K562 (cell line): Measurements from ENCODE around the gene ARL10. TPM values are rescaled to one million over a fixed set of nuclear protein-coding genes. Genes with fewer than 3 reads are reported as not detected.

ENCODE experiments used
- ARID1B ChIP-seq: fragments of 450-650 bp; IDR thresholded peaks from 2 replicates; pipeline ENCODE4 v1.6.1; 2016; ENCODE audit warnings: antibody characterized with exemption, mild to moderate bottlenecking, inconsistent platforms
- CEBPG ChIP-seq, 3 experiments: fragments of 200-800 bp in 1 of 3; sonication (Bioruptor generic) in 1 of 3; sonication (generic) in 1 of 3; formaldehyde crosslinking in 1 of 3; IDR thresholded peaks in 2 of 3; conservative IDR thresholded peaks in 1 of 3; 2 replicates each; pipeline versions ENCODE4 v1.6.1 to v1.8.0; 2016 to 2022; ENCODE audit warnings: missing compliant biosample characterization in 2 of 3, missing genetic modification characterization in 2 of 3, mild to moderate bottlenecking in 1 of 3, missing genetic modification reagents in 1 of 3
- CREM ChIP-seq: IDR thresholded peaks from 2 replicates; pipeline ENCODE4 v1.6.1; 2014; ENCODE audit warnings: antibody characterized with exemption, low read depth
- E2F3 ChIP-seq: fragments of 250-450 bp; sonication (Bioruptor Pico); IDR thresholded peaks from 2 replicates; pipeline ENCODE4 v1.4.0; 2020; ENCODE audit warnings: mild to moderate bottlenecking
- FOXK1 ChIP-seq: sonication (generic); formaldehyde crosslinking; IDR thresholded peaks from 2 replicates; pipeline ENCODE4 v1.8.0; 2022; ENCODE audit warnings: missing genetic modification reagents, mild to moderate bottlenecking, borderline replicate concordance
- KDM1A ChIP-seq, 2 experiments: fragments of 450-650 bp; IDR thresholded peaks; 2 replicates each; pipeline ENCODE4 v1.6.1; 2016; ENCODE audit warnings: mild to moderate bottlenecking in 2 of 2
- KDM4B ChIP-seq, 2 experiments: fragments of 450-650 bp in 1 of 2; sonication (generic) in 1 of 2; IDR thresholded peaks; 2 replicates each; pipeline ENCODE4 v1.6.1; 2016 to 2017; ENCODE audit warnings: borderline replicate concordance in 2 of 2, antibody characterized with exemption in 1 of 2, low read depth in 1 of 2, mild to moderate bottlenecking in 1 of 2
- LARP7 ChIP-seq: fragments of 450-650 bp; IDR thresholded peaks from 2 replicates; pipeline ENCODE4 v1.6.1; 2016
- NCOA6 ChIP-seq: fragments of 450-650 bp; IDR thresholded peaks from 2 replicates; pipeline ENCODE4 v1.6.1; 2017; ENCODE audit warnings: mild to moderate bottlenecking
- NR4A1 ChIP-seq, 2 experiments: fragments of 250-450 bp in 1 of 2; fragments of 450-650 bp in 1 of 2; sonication (Bioruptor Pico) in 1 of 2; IDR thresholded peaks; 2 replicates each; pipeline versions ENCODE4 v1.4.0 to v1.6.1; 2016 to 2020; ENCODE audit warnings: mild to moderate bottlenecking in 2 of 2, missing compliant biosample characterization in 1 of 2, missing genetic modification characterization in 1 of 2, moderate library complexity in 1 of 2
- PCBP2 ChIP-seq: fragments of 200-400 bp; formaldehyde crosslinking; IDR thresholded peaks from 2 replicates; pipeline ENCODE4 v1.6.1; 2018; ENCODE audit warnings: low read length, low read depth, mild to moderate bottlenecking, moderate library complexity; ENCODE audit not compliant: poor library complexity, severe bottlenecking
- PHF20 ChIP-seq: fragments of 450-650 bp; IDR thresholded peaks from 2 replicates; pipeline ENCODE4 v1.6.1; 2018; ENCODE audit not compliant: partially characterized antibody
- PML ChIP-seq: IDR thresholded peaks from 2 replicates; pipeline ENCODE4 v1.6.1; 2012; ENCODE audit warnings: low read length, inconsistent platforms
- POLR2AphosphoS5 ChIP-seq: IDR thresholded peaks from 2 replicates; pipeline ENCODE4 v1.6.1; 2011; ENCODE audit warnings: mild to moderate bottlenecking, low read depth, low read length, moderate library complexity; ENCODE audit not compliant: control insufficient read depth, insufficient read depth
- RB1 ChIP-seq: fragments of 450-650 bp; IDR thresholded peaks from 2 replicates; pipeline ENCODE4 v1.6.1; 2017; ENCODE audit warnings: low read depth, mild to moderate bottlenecking
- RBM22 ChIP-seq: fragments of 200-400 bp; formaldehyde crosslinking; IDR thresholded peaks from 2 replicates; pipeline ENCODE4 v1.6.1; 2018; ENCODE audit warnings: low read length, low read depth; ENCODE audit not compliant: poor library complexity, severe bottlenecking
- RCOR1 ChIP-seq, 2 experiments: IDR thresholded peaks; 2 replicates each; pipeline ENCODE4 v1.6.1; 2012; ENCODE audit warnings: low read depth in 2 of 2, low read length in 2 of 2, borderline replicate concordance in 1 of 2, improper control_type of control experiment in 1 of 2
- SMARCA4 ChIP-seq: fragments of 450-650 bp; IDR thresholded peaks from 2 replicates; pipeline ENCODE4 v1.6.1; 2016
- TEAD1 ChIP-seq, 2 experiments: fragments of 450-650 bp in 1 of 2; sonication (generic) in 1 of 2; formaldehyde crosslinking; IDR thresholded peaks; 2 replicates each; pipeline versions ENCODE4 v1.4.0 to v1.8.0; 2020 to 2022; ENCODE audit warnings: mild to moderate bottlenecking in 2 of 2, missing genetic modification reagents in 1 of 2
- TOE1 ChIP-seq, 2 experiments: fragments of 450-650 bp in 1 of 2; sonication (generic) in 1 of 2; formaldehyde crosslinking in 1 of 2; IDR thresholded peaks; 2 replicates each; pipeline versions ENCODE4 v1.7.1 to v1.8.0; 2016 to 2022; ENCODE audit warnings: borderline replicate concordance in 2 of 2, mild to moderate bottlenecking in 2 of 2, antibody characterized with exemption in 1 of 2, inconsistent platforms in 1 of 2, low read depth in 1 of 2, missing genetic modification reagents in 1 of 2, moderate library complexity in 1 of 2
- ZNF551 ChIP-seq: fragments of 250-450 bp; sonication (Bioruptor Pico); IDR thresholded peaks from 2 replicates; pipeline ENCODE4 v1.5.0; 2021; ENCODE audit warnings: mild to moderate bottlenecking, moderate library complexity
- ZNF699 ChIP-seq: fragments of 250-450 bp; sonication (Bioruptor Pico); IDR thresholded peaks from 2 replicates; pipeline ENCODE4 v1.8.0; 2021; ENCODE audit warnings: mild to moderate bottlenecking, moderate library complexity; ENCODE audit not compliant: insufficient replicate concordance
- polyA plus RNA-seq, 8 experiments: library from polyadenylated mRNA; depleted of rRNA in 4 of 8; stranded (reverse) in 5 of 8; unstranded in 3 of 8; fragments of >200 nt; fragmentation: Nextera tagmentation in 2 of 8; fragmentation: Illumina TruSeq in 1 of 8; extraction: Ambion mirVana in 2 of 8; extraction: Trizol in 1 of 8; gene quantifications; 2 replicates each; pipeline versions ENCODE4 v1.2.1 to v1.2.3, GENCODE V29; 2011 to 2014; ENCODE audit warnings: inconsistent platforms in 1 of 8, missing spikeins in 1 of 8
- total RNA-seq, 7 experiments: library from RNA; depleted of rRNA in 6 of 7; stranded (reverse); fragments of >200 nt in 6 of 7; fragmentation: Illumina TruSeq in 2 of 7; extraction: Trizol in 2 of 7; gene quantifications; 2 replicates each; pipeline versions ENCODE4 v1.2.1 to v1.2.3, GENCODE V29; 2011 to 2021; ENCODE audit warnings: low replicate concordance in 1 of 7
- TF ChIP-seq, protein P1 (sequence below): fragments of 200-800 bp; sonication (Bioruptor generic); IDR thresholded peaks from 2 replicates; pipeline ENCODE4 v1.6.1; 2016; ENCODE audit warnings: missing genetic modification characterization, missing compliant biosample characterization

ARL10 gene
- total and polyA plus RNA-seq, 9 of the 15 experiments (the other 6 are each of a cell fraction or from before 2014, with no cell fraction given) = under 0.01 to 0.40 (median 0.34) TPM; not detected in 3

- no peak for TF ChIP-seq ZNF699 (CRISPR knock-in tag)
- no peak for TF ChIP-seq POLR2AphosphoS5
- no peak for TF ChIP-seq ZNF551
- TF ChIP-seq SMARCA4 = peak; percentile 25; the same call in 1 of the 2 replicates
- TF ChIP-seq, protein P1, sequence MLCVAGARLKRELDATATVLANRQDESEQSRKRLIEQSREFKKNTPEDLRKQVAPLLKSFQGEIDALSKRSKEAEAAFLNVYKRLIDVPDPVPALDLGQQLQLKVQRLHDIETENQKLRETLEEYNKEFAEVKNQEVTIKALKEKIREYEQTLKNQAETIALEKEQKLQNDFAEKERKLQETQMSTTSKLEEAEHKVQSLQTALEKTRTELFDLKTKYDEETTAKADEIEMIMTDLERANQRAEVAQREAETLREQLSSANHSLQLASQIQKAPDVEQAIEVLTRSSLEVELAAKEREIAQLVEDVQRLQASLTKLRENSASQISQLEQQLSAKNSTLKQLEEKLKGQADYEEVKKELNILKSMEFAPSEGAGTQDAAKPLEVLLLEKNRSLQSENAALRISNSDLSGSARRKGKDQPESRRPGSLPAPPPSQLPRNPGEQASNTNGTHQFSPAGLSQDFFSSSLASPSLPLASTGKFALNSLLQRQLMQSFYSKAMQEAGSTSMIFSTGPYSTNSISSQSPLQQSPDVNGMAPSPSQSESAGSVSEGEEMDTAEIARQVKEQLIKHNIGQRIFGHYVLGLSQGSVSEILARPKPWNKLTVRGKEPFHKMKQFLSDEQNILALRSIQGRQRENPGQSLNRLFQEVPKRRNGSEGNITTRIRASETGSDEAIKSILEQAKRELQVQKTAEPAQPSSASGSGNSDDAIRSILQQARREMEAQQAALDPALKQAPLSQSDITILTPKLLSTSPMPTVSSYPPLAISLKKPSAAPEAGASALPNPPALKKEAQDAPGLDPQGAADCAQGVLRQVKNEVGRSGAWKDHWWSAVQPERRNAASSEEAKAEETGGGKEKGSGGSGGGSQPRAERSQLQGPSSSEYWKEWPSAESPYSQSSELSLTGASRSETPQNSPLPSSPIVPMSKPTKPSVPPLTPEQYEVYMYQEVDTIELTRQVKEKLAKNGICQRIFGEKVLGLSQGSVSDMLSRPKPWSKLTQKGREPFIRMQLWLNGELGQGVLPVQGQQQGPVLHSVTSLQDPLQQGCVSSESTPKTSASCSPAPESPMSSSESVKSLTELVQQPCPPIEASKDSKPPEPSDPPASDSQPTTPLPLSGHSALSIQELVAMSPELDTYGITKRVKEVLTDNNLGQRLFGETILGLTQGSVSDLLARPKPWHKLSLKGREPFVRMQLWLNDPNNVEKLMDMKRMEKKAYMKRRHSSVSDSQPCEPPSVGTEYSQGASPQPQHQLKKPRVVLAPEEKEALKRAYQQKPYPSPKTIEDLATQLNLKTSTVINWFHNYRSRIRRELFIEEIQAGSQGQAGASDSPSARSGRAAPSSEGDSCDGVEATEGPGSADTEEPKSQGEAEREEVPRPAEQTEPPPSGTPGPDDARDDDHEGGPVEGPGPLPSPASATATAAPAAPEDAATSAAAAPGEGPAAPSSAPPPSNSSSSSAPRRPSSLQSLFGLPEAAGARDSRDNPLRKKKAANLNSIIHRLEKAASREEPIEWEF (CRISPR knock-in tag) = no peak
- no peak for TF ChIP-seq PML
- no peak for TF ChIP-seq PHF20
- TF ChIP-seq KDM1A (IDR thresholded peaks at IDR 0.05) = no peak
- TF ChIP-seq RBM22 = no peak
- TF ChIP-seq RCOR1 (IDR thresholded peaks at IDR 0.05; ENCODE audit: borderline replicate concordance in 1 of 2, low read depth in 2 of 2, low read length in 2 of 2) = peak in 1 of 2 experiments; percentile 36; a peak in 1 of 4 replicates
- TF ChIP-seq TEAD1 (CRISPR knock-in tag; IDR thresholded peaks at IDR 0.05) = no peak
- no peak for TF ChIP-seq NR4A1 (CRISPR knock-in tag; IDR thresholded peaks at IDR 0.05)
- TF ChIP-seq NR4A1 (tag; IDR thresholded peaks at IDR 0.05) = no peak
- TF ChIP-seq KDM4B (IDR thresholded peaks at IDR 0.05; ENCODE audit: borderline replicate concordance in 2 of 2, low read depth in 1 of 2) = no peak
- no peak for TF ChIP-seq TOE1 (IDR thresholded peaks at IDR 0.05; ENCODE audit: borderline replicate concordance)
- no peak for TF ChIP-seq TOE1 (CRISPR knock-in tag; IDR thresholded peaks at IDR 0.05; ENCODE audit: borderline replicate concordance, low read depth)
- no peak for TF ChIP-seq CREM
- no peak for TF ChIP-seq LARP7
- no peak for TF ChIP-seq PCBP2
- no peak for TF ChIP-seq NCOA6
- TF ChIP-seq RB1 = no peak
- TF ChIP-seq ARID1B = peak; percentile 63
- no peak for TF ChIP-seq CEBPG (CRISPR knock-in tag; IDR thresholded peaks at IDR 0.05)
- TF ChIP-seq CEBPG (tag; conservative IDR thresholded peaks at IDR 0.05 in 1 of 2, IDR thresholded peaks at IDR 0.05 in 1 of 2) = peak in 1 of 2 experiments; percentile 44; a peak in 1 of 4 replicates
- TF ChIP-seq E2F3 (CRISPR knock-in tag) = no peak
- TF ChIP-seq FOXK1 = no peak
Measured at GRCh38 chr5:176341325-176342157, 23.7 kb upstream of the ARL10 start (continued).
